Loucy (cell line): ENCODE results near the gene MITF.

Source experiments
- CTCF ChIP-seq: fragments of 200-600 bp; sonication (generic); conservative IDR thresholded peaks from 2 replicates; pipeline ENCODE4 v1.5.1; 2014; ENCODE audit warnings: mild to moderate bottlenecking, antibody characterized with exemption, low read length
- EZH2phosphoT487 ChIP-seq: fragments of 200-600 bp; IDR thresholded peaks from 2 replicates; pipeline ENCODE4 v1.6.1; 2018; ENCODE audit warnings: antibody characterized with exemption, mild to moderate bottlenecking, moderate library complexity, borderline replicate concordance

GRCh38 chr3:69806735-69807438 is 67.6 kb downstream of the MITF start:
- no peak for TF ChIP-seq CTCF
- TF ChIP-seq EZH2phosphoT487 = no peak
